Measurements from ENCODE around the gene TMPRSS3. TPM values are rescaled to one million over a fixed set of nuclear protein-coding genes. Genes with fewer than 3 reads are reported as not detected.

Gene TMPRSS3
- total RNA-seq, 4 donors from 2014 or later: not detected

DNA sequence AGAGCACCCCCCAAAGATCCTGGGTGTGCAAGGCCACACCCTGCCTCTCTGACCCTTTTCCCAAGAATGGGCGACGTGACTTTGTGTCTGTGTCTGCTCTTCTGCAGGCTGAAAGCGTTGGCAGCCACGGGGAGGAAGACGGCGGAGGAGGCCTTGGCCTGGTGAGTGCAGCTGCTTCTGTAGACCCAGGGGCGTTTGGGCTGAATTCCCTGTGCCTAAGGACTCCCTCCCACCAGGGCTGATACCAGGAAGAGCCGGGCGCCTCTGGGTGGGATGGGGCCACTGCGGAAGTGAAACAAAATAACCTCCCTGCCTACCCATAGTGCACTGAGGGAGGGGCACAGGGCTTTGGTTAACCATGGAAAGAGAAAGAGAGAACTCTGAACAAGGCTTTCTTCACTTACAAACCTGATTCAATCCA lies 10.4 kb upstream of the TMPRSS3 start:
- TF ChIP-seq POLR2A (IDR thresholded peaks at IDR 0.05; ENCODE audit: low read depth) (no peak), EP300 (IDR thresholded peaks at IDR 0.05) (no peak), POLR2AphosphoS5 (IDR thresholded peaks at IDR 0.05) (no peak)
- TF ChIP-seq, protein P1, sequence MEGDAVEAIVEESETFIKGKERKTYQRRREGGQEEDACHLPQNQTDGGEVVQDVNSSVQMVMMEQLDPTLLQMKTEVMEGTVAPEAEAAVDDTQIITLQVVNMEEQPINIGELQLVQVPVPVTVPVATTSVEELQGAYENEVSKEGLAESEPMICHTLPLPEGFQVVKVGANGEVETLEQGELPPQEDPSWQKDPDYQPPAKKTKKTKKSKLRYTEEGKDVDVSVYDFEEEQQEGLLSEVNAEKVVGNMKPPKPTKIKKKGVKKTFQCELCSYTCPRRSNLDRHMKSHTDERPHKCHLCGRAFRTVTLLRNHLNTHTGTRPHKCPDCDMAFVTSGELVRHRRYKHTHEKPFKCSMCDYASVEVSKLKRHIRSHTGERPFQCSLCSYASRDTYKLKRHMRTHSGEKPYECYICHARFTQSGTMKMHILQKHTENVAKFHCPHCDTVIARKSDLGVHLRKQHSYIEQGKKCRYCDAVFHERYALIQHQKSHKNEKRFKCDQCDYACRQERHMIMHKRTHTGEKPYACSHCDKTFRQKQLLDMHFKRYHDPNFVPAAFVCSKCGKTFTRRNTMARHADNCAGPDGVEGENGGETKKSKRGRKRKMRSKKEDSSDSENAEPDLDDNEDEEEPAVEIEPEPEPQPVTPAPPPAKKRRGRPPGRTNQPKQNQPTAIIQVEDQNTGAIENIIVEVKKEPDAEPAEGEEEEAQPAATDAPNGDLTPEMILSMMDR (IDR thresholded peaks at IDR 0.05): no peak
- Histone ChIP-seq H3K27me3 (peaks cover 0 to 43% (median 0%) of the 10 kb centered on the region in 4 donors), H3K9me3 (peaks cover 0 to 12% (median 6%) of the 10 kb centered on the region in 4 donors), H3K4me1 (no peaks in the 10 kb centered on the region), H3K36me3 (no peaks in the 10 kb centered on the region), H3K4me3 (no peak overlapping the region), H3K27ac (replicated peaks in 1 of 4) (no peak overlapping the region)
- no peak for DNase-seq (ENCODE audit: extremely low spot score)
- intact Hi-C loops (cut with DNase I): no loop called here
- 85% methylated on average over 10 of the region's 10 CpGs for WGBS

- H3K27me3 ChIP-seq: peaks cover 0 to 38% (median 0%) of the 10 kb centered on the region in 4 donors
- no peak overlapping the region for H3K27ac ChIP-seq (replicated peaks in 1 of 4)
- intact Hi-C loops (cut with DNase I): no loop called here
- H3K4me1 ChIP-seq: no peaks in the 10 kb centered on the region
- no peak overlapping the region for H3K4me3 ChIP-seq
- H3K9me3 ChIP-seq: peaks cover 0 to 12% (median 6%) of the 10 kb centered on the region in 4 donors
- WGBS: 94% methylated on average over 18 of the region's 23 CpGs
- no peaks in the 10 kb centered on the region for H3K36me3 ChIP-seq
- no peak for DNase-seq (ENCODE audit: extremely low spot score)
- TF ChIP-seq, protein P1 (IDR thresholded peaks at IDR 0.05): no peak
- TF ChIP-seq EP300 (IDR thresholded peaks at IDR 0.05) (no peak), POLR2A (IDR thresholded peaks at IDR 0.05; ENCODE audit: low read depth) (no peak), POLR2AphosphoS5 (IDR thresholded peaks at IDR 0.05) (no peak)
Observed at GRCh38 chr21:42405064-42406013, 9.5 kb upstream of the TMPRSS3 start.

DNA sequence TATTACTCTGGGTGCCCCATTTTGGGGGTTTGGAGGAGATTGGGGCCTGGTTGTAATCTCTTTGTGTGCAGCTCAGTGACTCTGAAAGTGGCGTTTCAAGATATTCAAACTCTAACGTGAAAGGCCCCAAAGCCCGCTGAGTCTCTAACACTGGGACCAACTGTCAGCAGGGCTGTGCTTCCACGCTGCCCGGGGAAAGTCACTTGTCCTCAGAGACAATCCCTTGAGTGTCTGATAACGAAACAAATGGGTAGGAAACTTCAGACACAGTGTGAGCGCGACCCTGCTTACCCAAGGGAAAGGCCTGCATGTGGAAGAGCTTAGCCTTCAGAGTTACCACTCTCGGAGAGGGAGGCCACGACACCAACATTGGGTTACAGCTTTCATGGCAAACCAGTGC lies 8.7 kb upstream of the TMPRSS3 start:
- WGBS: 85% methylated on average over 10 of the region's 10 CpGs
- Histone ChIP-seq H3K36me3 (no peaks in the 10 kb centered on the region), H3K4me1 (no peaks in the 10 kb centered on the region), H3K27ac (replicated peaks in 1 of 4) (no peak overlapping the region), H3K27me3 (peaks cover 0 to 35% (median 0%) of the 10 kb centered on the region in 4 donors), H3K9me3 (peaks cover 0 to 12% (median 6%) of the 10 kb centered on the region in 4 donors), H3K4me3 (no peak overlapping the region)
- DNase-seq (ENCODE audit: extremely low spot score): no peak
- TF ChIP-seq POLR2AphosphoS5 (IDR thresholded peaks at IDR 0.05): no peak
- TF ChIP-seq POLR2A (IDR thresholded peaks at IDR 0.05; ENCODE audit: low read depth): no peak
- TF ChIP-seq, protein P1 (IDR thresholded peaks at IDR 0.05): no peak
- TF ChIP-seq EP300 (IDR thresholded peaks at IDR 0.05): no peak
- intact Hi-C loops (cut with DNase I): no loop called here

- DNase-seq (ENCODE audit: extremely low spot score): no peak
- no peaks in the 10 kb centered on the region for H3K4me1 ChIP-seq
- H3K27me3 ChIP-seq: peaks cover 0 to 32% (median 0%) of the 10 kb centered on the region in 4 donors
- TF ChIP-seq POLR2AphosphoS5 (IDR thresholded peaks at IDR 0.05) (no peak), POLR2A (IDR thresholded peaks at IDR 0.05; ENCODE audit: low read depth) (no peak), EP300 (IDR thresholded peaks at IDR 0.05) (no peak)
- TF ChIP-seq, protein P1 (IDR thresholded peaks at IDR 0.05): no peak
- no peak within 1 kb of the TSS for H3K27ac ChIP-seq (replicated peaks in 1 of 4)
- WGBS: 77% methylated on average over 20 of the region's 21 CpGs
- no peaks in the 10 kb centered on the region for H3K36me3 ChIP-seq
- peaks cover 0 to 12% (median 6%) of the 10 kb centered on the region in 4 donors for H3K9me3 ChIP-seq
- H3K4me3 ChIP-seq: no peak within 1 kb of the TSS
- intact Hi-C loops (cut with DNase I): no loop called here
Observed at GRCh38 chr21:42403611-42404231, 7.9 kb upstream of the TMPRSS3 start, which contains the start of gene UBASH3A. TSS of gene UBASH3A (plus strand) at chr21:42403902. CDS start at chr21:42403946, 44 bp downstream.
